Caco-2 (cell line): ENCODE measurements around the gene AHNAK. TPM values are rescaled to one million over a fixed set of nuclear protein-coding genes. Genes with fewer than 3 reads are reported as not detected.

ENCODE experiments used
- BruUV-seq: library from RNA; stranded (reverse); fragments of 400-500 nt; replicated peaks from 2 replicates; lab custom pipeline; 2021; lab: Mats Ljungman, UMichigan
- CTCF ChIA-PET: fragments of 300-600 bp; sonication (Branson Sonifier 250); formaldehyde crosslinking; loops from one replicate; lab custom pipeline; 2022; ENCODE audit warnings: antibody characterized with exemption; lab: Charles Lee
- POLR2A ChIA-PET: fragments of 300-600 bp; sonication (Branson Sonifier 250); formaldehyde crosslinking; loops from one replicate; lab custom pipeline; 2022; ENCODE audit warnings: antibody characterized with exemption; lab: Charles Lee
- DNase-seq, 2 experiments: peaks; one replicate each; pipeline versions ENCODE4 v3.0.0 to v3.0.0-alpha.2; 2020 to 2022
- H3K27me3 ChIP-seq: replicated peaks from 2 replicates; pipeline ENCODE4 v1.6.0; 2011; ENCODE audit warnings: low read length; ENCODE audit not compliant: control insufficient read depth, insufficient read depth
- H3K36me3 ChIP-seq: 2 replicates; pipeline ENCODE4 v1.5.1; 2011; ENCODE audit warnings: low read length; ENCODE audit not compliant: control insufficient read depth, insufficient read depth
- H3K4me1 ChIP-seq: fragments of 250-450 bp; sonication (Bioruptor Pico); 2 replicates; pipeline ENCODE4 v1.5.1; 2020; ENCODE audit warnings: mild to moderate bottlenecking
- H3K4me3 ChIP-seq: 2 replicates; pipeline ENCODE4 v1.5.1; 2011; ENCODE audit warnings: low read depth, mild to moderate bottlenecking, control low read depth, low read length
- H3K9me3 ChIP-seq: fragments of 250-450 bp; sonication (Bioruptor Pico); 2 replicates; pipeline ENCODE4 v1.5.1; 2020; ENCODE audit warnings: mild to moderate bottlenecking, moderate library complexity
- H3K27ac Mint-ChIP-seq: one replicate; pipeline ENCODE4 v1.8.0; 2022; ENCODE audit warnings: mixed read lengths; ENCODE audit not compliant: unreplicated experiment
- H3K27me3 Mint-ChIP-seq: one replicate; pipeline ENCODE4 v1.8.0; 2022; ENCODE audit warnings: mixed read lengths; ENCODE audit not compliant: insufficient read depth, unreplicated experiment
- H3K36me3 Mint-ChIP-seq: one replicate; pipeline ENCODE4 v1.8.0; 2022; ENCODE audit warnings: mild to moderate bottlenecking, mixed read lengths; ENCODE audit not compliant: insufficient read depth, unreplicated experiment
- H3K4me1 Mint-ChIP-seq: one replicate; pipeline ENCODE4 v1.8.0; 2022; ENCODE audit warnings: low read depth, mixed read lengths; ENCODE audit not compliant: unreplicated experiment
- H3K4me3 Mint-ChIP-seq: one replicate; pipeline ENCODE4 v1.8.0; 2022; ENCODE audit warnings: mild to moderate bottlenecking, moderate library complexity, mixed read lengths; ENCODE audit not compliant: unreplicated experiment
- H3K9me3 Mint-ChIP-seq: one replicate; pipeline ENCODE4 v1.8.0; 2022; ENCODE audit warnings: mixed read lengths; ENCODE audit not compliant: unreplicated experiment
- CTCF ChIP-seq, 2 experiments: fragments of 200-600 bp in 1 of 2; IDR thresholded peaks; 1 replicate in 1 of 2; 2 replicates in 1 of 2; pipeline versions ENCODE4 v1.5.1 to v1.8.0; 2011 to 2022; ENCODE audit warnings: antibody characterized with exemption in 1 of 2, control low read depth in 1 of 2, inconsistent platforms in 1 of 2, low read depth in 1 of 2, low read length in 1 of 2, mild to moderate bottlenecking in 1 of 2, moderate library complexity in 1 of 2; ENCODE audit not compliant: insufficient read depth in 1 of 2, severe bottlenecking in 1 of 2, unreplicated experiment in 1 of 2
- intact Hi-C: fragments of 100-400 bp; cut with micrococcal nuclease; formaldehyde crosslinking; loops from one replicate; pipeline ENCODE4 v1.10.0; 2022; ENCODE audit not compliant: unreplicated experiment
- total RNA-seq: library from RNA; stranded (reverse); gene quantifications from 2 replicates; pipeline ENCODE4 v1.2.3, GENCODE V29; 2022

The AHNAK gene
- total RNA-seq, 1 experiment from 2014 or later: 312 TPM

DNA sequence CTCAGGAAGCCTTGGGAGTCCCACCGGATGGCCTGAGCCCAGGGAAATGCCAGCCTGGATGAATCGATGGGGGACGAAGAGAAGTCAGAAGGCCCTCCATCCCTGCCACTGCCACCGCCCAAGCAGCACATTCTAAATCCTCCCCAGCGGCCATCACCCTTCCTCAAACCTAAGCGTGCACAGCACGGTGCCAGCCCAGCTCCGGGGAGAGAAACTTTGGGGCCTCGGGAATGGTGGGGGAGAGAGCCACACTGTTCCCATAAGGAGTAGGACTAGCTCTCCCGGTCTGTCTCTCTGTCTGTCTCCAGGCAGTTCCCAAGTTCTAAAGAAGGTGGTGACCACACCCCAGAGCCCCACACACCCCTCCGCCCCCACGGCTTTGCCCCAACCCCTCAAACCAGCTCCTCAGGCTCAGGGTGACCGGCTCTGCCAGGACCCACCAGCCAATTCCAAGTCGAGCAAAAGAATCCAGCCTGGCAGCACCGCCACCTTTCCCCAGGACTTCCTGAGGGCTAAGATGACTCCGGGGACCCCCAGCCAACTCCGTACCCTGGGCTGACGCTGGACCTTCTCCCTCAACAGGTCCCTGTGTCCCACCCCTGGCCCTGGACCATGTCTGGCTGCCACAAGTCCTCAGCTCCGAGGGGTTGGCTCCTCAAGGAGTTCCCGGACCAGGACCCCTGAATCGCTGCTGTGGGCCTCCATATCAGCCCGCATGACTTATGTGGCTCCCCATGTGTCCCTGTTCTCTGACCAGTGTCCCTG lies 2.7 kb downstream of the AHNAK start:
- Mint-ChIP-seq H3K4me3 (peak overlapping the region; percentile 100), H3K4me1 (peaks cover 49% of the 10 kb centered on the region), H3K36me3 (peaks cover 58% of the 10 kb centered on the region), H3K9me3 (no peaks in the 10 kb centered on the region), H3K27ac (peak overlapping the region; percentile 97), H3K27me3 (no peaks in the 10 kb centered on the region)
- ChIA-PET CTCF (interaction anchor here (1.0 to 4.5 kb wide), 11 partner anchors 10 to 149 kb away, joined by 3 to 79 read pairs (median 19); partner anchors contain the start of gene EEF1G), POLR2A (interaction anchor here (0.6 to 1.4 kb wide), 3 partner anchors 16 to 64 kb away, joined by 3 to 15 read pairs (median 4); no protein-coding TSS in a partner anchor)
- no peak for DNase-seq
- Histone ChIP-seq H3K4me1 (peaks cover 67% of the 10 kb centered on the region), H3K9me3 (no peaks in the 10 kb centered on the region), H3K4me3 (peak overlapping the region; percentile 87), H3K27me3 (no peaks in the 10 kb centered on the region), H3K36me3 (peaks cover 2% of the 10 kb centered on the region)
- intact Hi-C loops: loop anchor here (2.0 kb wide), 1 partner anchor 35 kb away; no protein-coding TSS in a partner anchor
- BruUV-seq: no TSS peak
- no peak for TF ChIP-seq CTCF (IDR thresholded peaks at IDR 0.05; ENCODE audit: insufficient read depth in 1 of 2, low read depth in 1 of 2, low read length in 1 of 2, severe bottlenecking in 1 of 2, unreplicated experiment in 1 of 2)

DNA sequence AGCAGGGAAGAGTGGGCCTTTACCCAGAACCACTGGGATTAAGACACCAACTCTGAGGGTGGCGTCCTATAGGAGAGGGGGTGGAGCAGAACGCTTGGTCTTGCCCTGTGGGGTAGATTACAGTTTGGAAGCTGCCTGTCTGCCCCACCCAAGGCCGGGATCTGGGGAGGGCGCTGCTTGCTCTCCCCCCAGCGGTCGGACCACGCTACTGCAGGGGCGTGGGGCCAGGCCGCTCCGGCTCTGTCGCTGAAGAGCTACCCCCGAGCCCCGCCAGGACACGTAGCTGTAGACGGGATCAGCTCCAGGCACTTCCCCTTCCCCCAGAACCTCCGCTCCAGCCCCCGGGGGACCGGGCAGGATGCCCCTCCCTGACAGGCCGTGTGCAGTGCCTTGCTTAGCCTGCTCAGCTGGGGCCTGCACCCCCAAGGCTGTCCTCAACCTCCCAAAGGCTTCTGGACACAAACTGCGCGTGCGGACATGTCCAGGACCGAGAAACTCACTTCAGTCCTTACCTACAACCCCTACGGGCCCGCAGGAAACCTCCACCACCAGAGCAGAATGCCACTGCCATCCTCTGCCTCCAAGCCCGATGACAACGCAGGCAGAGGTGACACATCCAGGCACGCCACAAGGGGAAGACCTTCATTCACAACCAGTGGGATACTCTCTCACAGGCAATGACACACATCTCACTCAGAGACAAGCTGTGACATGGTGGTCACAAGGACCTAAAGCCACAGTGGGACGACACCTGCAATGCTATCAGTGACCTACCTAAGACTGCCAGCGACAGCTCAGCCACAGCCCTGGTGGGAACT lies 3.6 kb downstream of the AHNAK start:
- no peaks in the 10 kb centered on the region for H3K27me3 Mint-ChIP-seq
- ChIA-PET CTCF (interaction anchor here (0.6 to 4.5 kb wide), 33 partner anchors 11 to 595 kb away, joined by 3 to 79 read pairs (median 5); partner anchors contain the start of genes EEF1G and TUT1), POLR2A (interaction anchor here (0.6 to 1.5 kb wide), 6 partner anchors 17 to 75 kb away, joined by 3 to 13 read pairs (median 4); partner anchors contain the start of genes EEF1G and TUT1)
- peaks cover 40% of the 10 kb centered on the region for H3K4me1 Mint-ChIP-seq
- Histone ChIP-seq H3K27me3 (no peaks in the 10 kb centered on the region), H3K4me1 (peaks cover 58% of the 10 kb centered on the region), H3K4me3 (peak overlapping the region; percentile 11), H3K36me3 (peaks cover 2% of the 10 kb centered on the region), H3K9me3 (no peaks in the 10 kb centered on the region)
- no peaks in the 10 kb centered on the region for H3K9me3 Mint-ChIP-seq
- intact Hi-C loops: loop anchor here (1.0 kb wide), 2 partner anchors 117 to 148 kb away; no protein-coding TSS in a partner anchor
- peak overlapping the region; percentile 100 for H3K4me3 Mint-ChIP-seq
- no TSS peak for BruUV-seq
- H3K36me3 Mint-ChIP-seq: peaks cover 66% of the 10 kb centered on the region
- H3K27ac Mint-ChIP-seq: peak overlapping the region; percentile 97
- peak; percentile 97 to 98 for TF ChIP-seq CTCF (IDR thresholded peaks at IDR 0.05; ENCODE audit: insufficient read depth in 1 of 2, low read depth in 1 of 2, low read length in 1 of 2, severe bottlenecking in 1 of 2, unreplicated experiment in 1 of 2)
- peak; percentile 73 to 88 for DNase-seq
